ENCODE measurements around the gene HNRNPH1. TPM values are rescaled to one million over a fixed set of nuclear protein-coding genes. Genes with fewer than 3 reads are reported as not detected.

Gene HNRNPH1
- total RNA-seq, 1 experiment from 2014 or later = 564 TPM

DNA sequence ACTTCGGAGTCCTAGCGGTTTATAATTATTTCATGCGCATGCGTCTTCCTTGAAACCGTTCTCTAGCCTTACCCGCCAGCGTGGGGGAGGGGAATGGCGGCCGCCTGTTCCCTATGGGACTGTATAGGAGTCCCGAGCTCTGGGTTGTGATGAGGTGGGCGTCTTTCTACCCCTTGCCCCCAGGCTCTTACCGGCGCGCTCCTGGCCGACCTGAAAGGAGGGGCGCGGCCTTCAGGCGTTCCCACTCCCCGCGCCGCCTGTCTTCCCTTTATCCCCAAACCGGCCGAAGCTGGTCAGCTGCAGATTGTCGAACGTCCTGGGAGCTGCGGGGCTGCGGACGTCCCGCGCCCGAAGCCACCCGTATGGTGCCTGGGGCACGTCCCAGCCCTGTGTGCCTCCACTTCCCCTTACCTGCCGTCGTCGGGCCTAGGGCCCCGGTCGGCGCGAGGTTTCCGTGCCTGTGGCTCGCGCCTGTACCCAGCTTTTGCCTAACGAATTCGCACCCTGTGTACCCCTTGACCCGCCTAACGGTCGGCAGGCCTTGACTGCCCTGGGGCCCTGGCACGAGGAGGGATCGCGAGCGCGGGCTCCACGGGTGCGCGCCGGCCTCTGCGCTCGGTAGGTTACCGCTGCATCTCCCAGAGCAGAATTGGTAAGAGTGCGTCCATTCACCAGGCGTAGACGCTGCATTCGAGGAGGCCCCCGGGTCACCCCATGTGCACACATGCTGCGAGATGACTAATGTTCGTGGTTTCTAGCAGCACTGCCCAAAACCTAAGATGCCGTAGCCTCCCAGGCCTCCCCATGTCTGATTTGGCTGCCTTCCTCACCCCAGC lies 653 bp upstream of the HNRNPH1 start:
- no peak for DNase-seq (ENCODE audit: extremely low read depth, low read depth)

DNA sequence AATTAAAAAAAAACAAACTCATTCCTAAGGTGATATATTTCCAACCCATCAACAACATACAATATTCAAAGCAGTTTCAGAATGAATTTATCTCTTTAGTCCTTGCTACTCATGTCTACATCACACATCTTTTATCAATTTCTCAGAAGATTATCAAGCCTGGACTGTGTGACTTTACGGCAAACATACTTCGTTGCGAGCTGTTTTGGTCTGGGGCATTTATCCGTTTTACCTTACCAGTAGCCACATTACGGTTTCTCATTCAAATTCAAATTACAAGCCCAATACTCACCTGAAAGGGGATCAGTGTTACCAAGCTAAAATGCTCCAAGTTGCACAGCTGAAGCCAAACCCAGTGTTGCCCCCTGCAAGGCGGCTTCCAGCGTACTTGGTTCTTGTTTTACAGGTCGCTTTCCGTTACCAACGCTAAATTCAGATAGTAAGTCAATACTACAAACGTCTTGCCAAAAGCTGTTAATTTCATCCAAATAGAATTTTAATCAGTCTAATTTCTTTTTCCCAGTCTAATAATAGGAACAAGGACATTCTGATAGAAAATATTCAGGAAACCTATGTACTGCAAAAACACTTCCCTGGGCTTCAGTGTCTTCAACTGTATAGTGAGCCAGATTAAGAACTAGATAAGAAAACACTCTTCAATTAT lies 1.8 kb downstream of the HNRNPH1 start:
- DNase-seq (ENCODE audit: extremely low read depth, low read depth) = no peak

DNA sequence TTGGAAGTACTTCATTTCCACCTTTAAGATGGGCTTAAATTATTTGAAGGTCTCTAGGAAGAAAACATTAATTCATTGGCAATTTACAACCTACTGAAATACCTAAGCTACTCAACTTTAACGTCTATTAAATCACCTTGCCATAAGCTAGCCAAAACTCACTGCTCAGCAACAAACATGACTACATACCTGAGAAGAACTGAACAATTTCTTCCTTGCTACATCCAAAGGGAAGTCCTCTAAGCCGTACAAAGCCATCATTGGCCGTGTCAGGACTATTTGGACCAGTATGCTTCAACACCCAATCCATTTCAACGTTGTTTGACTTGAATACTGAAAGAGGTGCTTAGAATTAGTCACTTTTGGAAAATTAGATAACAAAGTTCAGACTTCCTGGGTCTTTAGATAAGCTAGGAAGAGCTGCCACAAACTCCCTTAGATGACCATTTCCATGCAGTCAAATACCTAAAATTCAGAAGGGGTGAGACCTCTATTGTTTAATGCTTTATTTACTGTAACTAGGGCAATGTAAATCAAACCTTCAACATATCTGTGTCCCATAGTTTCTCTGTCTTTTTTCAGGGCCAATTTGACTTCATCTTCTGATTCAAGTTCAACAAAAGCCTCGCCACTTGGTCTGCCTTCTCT lies 2.6 kb downstream of the HNRNPH1 start:
- DNase-seq (ENCODE audit: extremely low read depth, low read depth) = no peak

DNA sequence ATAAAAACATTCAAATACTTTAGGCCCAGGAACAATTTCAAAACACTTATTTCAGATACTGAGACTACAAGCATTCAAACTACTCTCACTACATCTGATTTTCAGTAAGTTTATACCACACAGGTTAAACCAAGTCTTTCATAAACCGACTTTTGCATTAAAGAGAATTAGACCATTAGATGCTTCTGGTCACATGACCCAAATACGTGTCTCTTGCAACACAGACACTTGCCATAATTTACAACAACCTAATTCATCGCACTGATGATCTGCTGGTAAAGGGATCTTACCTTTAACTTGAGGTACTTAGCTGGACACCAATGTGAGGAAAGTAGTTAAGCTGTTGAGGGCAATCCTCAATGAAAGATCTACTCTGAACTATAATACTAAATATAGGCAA lies 3.2 kb downstream of the HNRNPH1 start:
- no peak for DNase-seq (ENCODE audit: extremely low read depth, low read depth)

DNA sequence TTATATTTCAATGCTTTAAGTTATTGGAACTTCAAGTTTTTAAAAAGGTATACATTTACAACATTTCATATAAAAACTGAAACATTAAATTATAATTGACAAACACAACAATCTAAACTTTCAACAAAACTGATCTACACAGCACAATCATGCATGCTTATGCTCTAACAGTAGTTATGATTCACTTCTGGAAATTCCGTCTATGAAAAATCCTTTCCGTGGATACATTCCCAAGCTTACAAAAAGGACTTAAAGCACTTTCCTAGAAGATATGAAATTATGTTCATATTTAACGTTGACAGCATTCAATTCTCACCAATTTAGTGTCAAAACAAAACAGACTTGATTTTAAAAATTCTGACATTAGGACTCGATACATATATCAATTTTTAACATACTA lies 3.7 kb downstream of the HNRNPH1 start:
- DNase-seq (ENCODE audit: extremely low read depth, low read depth) = no peak

DNA sequence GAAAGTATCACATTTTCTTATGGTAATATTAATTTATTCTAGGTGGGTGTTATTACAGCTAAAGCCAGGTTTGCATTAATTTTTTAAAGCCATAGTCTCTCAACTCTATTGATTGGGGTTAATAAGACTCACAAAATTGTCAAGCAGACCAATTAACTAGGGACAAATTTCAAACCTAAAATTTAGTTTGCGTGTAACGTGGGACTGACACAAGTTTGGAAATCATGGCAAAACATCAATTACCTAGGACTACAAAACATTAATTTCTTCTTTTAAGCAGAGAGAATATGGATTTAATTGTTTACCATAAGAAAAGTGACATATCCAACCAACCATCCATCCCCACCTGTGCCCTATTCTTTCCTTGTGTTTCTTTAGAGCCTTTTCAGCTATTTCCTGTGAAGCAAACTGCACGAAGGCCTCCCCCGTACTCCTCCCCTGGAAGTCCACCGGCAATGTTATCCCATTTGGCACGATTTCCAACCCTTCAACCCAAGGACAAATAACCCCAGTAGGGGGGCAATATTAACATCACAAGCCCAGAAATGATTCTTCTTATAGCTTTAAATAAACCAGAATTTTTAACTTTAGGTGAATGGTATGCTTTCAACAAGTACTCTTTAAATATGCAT lies 4.4 kb downstream of the HNRNPH1 start:
- DNase-seq (ENCODE audit: extremely low read depth, low read depth) = no peak

DNA sequence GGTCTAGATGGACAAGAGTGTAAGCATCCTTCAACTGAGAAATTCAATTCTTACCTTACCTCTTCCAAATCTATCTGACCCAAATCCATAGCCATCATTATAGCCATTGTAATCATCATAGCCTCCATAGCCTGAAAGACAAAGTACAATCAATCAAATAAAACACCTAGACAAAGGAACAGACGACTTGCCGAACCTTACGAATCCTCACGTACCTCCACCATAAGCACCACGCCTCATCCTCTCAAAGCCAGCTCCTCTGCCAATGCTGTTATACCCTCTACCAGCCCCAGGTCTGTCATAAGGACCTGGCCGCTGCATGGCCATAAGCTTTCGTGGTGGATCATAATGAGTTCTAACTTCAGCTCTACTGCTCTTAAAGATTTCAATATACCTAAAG lies 5.5 kb downstream of the HNRNPH1 start:
- DNase-seq (ENCODE audit: extremely low read depth, low read depth) = no peak

DNA sequence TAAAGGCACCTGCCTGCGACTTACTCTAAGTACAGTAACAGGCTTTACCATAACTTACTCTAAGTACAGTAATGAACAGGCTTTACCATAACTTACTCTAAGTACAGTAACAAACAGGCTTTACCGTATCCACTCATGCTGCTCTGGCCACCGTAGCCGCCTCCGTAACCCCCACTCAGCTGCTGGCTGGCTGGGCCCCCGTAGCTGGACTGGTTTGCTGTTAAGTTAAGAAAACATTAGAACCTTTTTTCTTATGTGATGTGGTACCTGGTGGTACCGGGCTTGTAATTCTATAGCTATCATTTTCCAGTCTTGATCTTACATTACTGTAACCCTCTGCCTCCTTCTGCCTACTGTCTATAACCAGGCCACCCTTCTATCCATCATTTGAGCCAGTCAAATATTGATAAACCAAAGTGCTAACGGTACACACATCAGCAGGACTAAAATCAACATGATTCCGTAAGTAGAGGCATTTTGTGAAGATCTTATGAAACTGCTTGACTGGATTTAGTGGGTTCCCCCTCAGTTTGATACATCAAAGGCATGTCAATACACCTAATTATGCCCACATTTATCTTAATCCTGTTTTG lies 7.4 kb downstream of the HNRNPH1 start:
- DNase-seq (ENCODE audit: extremely low read depth, low read depth) = no peak

DNA sequence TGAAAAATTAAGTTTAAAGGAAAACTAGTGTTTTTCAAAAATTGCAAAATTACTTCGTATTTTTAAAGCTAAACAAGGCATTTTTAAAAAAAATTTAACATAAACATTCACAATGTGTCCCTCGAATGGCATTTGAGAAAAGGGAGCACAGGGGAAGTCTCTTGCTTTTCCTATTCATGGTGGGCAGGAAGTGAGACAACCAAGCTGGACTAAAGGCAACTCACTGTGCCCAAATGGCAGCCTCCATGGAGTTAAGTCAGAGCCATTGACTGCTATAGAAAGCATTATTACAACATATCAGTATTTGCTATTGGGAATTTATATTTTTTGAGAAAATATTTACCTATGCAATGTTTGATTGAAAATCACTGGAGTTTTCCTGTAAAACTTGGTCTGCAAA lies 8.3 kb downstream of the HNRNPH1 start:
- DNase-seq (ENCODE audit: extremely low read depth, low read depth) = no peak

DNA sequence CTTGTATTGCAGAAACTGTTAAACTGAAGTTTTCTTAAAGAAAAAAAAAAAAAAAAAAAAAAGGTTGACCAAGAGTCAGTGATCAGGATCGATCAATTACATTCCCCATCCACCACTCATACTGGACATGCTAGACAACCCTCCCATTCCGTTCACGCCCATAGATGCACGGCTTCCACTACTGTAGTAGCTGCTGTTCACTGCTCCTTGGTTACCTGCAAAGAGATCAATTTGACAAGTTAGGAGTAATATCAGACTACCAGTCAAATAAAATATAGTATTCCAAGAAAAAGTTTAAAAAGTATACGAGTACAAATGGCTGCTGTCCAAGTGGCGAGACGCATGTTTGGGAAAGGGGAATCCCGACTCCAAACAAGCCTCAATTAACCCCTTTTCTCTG lies 8.7 kb downstream of the HNRNPH1 start:
- no peak for DNase-seq (ENCODE audit: extremely low read depth, low read depth)

DNA sequence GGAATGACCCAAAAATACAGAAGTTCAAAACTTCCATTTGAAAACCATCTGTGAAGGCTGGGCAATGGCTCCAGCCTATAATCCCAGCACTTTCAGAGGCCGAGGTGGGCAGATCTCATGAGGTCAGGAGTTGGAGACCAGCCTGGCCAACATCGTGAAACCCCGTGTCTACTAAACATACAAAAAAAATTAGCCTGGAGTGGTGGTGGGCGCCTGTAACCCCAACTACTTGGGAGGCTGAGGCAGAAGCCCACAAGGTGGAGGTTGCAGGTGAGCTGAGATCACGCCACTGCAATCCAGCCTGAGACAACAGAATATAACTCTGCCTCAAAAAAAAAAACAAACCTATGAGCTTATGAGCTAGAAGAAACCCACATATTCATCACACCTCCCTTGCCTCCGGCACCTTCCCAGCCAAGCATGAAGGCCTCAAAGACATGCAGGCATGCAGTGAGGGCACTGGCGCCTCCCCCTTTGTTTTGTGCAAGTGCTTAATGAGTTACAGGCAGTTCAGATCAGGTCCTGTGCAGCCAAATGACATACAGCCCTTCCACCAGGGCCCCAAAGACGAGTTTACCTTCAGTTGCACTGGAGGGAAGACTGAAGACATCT lies 9.9 kb downstream of the HNRNPH1 start:
- DNase-seq (ENCODE audit: extremely low read depth, low read depth) = no peak

DNA sequence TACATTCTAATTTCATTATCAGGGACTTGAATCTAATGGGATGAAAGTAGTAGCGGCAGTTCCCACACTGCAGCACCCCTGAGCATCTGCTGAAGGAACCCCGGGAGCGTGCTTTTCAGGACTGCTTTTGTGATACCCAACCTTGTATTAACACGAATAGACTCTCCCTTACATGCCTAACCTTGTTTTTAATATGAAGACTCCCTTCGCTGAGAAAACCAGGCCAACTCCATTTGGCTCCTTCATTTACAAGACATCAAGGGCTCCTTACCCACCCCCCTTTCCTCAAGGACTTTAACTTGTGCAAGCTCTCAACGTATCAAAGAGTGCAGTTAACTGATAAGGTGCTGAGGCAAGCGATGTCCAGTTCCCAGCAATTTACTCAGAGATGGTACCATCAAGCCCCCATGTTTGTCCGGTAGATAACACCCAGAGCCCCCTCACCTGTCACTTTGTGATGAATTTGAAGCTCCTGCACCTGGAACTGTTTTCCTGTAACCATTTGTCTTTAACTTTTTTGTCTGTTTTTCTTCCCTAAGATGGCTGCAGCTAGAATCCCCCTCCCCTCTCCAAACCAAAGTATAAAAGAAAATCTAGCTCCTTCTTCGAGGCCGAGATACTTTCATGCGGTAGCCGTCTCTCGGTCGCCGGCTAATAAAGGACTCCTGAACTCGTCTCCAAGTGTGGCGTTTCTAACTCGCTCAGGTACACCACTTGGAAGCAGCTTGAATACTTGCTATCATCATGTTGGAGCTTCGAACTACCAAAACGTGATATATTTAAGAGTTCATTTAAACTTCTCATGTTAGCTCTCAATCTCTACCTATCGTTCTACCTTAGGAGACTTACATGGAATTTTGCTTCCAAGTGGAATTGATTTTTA lies 10.7 kb downstream of the HNRNPH1 start:
- DNase-seq (ENCODE audit: extremely low read depth, low read depth) = no peak

DNA sequence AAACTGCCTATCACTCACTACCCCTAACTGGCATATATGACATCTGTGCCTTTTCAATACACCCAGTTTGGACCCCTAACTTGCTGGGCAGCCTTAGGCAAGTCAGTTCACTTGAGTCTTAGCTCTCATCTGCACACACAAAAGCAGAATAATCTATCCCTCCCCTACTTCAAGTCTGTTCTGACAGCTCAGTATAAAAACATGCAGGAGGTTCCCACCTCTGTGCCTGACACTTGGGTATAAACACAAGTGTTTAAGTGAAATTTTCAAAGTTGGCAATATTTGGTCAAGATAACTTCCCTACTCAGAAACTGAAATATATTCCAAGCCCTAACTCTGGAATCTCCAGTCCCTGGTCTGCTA lies 12.6 kb downstream of the HNRNPH1 start:
- DNase-seq (ENCODE audit: extremely low read depth, low read depth) = no peak

DNA sequence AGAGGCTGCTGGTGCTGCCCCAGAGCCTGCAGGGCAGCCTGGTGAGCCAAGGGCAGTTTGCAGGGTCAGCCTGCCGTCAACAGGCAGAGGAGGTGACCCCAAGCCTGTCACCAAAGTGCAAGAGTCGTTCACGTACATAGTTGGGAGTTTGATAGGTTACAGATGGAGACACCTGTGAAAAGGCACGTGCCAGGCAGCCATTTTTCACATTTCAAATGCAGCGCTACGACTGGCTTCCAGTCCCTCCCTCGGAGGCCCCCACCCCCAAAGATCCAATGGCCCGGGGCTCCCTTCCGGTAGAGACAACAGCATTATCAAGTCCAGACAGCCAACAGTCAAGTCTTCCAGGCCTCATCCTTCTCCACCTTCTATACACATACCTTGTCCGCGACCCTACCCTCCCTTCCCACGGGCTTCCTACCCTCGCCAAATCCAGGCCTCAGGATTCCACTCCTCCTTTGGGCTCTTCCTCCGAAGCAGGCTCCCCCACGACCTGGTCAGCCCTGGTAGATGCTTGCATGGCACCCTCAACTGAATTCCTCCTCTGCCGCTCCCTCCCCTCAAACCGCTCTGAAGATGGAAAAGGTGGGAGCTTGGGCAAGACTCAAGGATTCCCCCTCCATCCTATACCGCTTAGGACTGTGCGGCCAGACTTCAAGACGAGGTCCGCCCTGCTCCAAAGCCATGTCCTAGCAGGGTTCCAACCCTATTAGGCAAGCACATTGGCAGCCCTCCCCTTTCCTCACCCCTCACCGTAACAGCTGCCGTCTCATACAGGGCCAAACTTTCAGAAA lies 13.2 kb downstream of the HNRNPH1 start:
- no peak for DNase-seq (ENCODE audit: extremely low read depth, low read depth)

DNA sequence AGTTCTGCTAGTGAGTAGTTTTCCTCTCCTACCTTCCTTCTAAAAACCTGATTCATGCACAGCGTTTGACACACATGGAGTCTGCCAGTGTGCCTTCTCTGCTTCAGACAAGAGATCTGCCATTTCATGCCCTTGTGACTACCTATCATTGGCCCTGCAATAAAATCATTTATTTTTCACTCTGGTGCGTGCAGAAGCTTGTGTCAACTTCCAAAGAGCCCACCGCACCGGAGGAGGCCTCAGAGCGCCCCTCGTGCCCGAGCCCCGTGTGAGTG lies 13.7 kb downstream of the HNRNPH1 start:
- no peak for DNase-seq (ENCODE audit: extremely low read depth, low read depth)

DNA sequence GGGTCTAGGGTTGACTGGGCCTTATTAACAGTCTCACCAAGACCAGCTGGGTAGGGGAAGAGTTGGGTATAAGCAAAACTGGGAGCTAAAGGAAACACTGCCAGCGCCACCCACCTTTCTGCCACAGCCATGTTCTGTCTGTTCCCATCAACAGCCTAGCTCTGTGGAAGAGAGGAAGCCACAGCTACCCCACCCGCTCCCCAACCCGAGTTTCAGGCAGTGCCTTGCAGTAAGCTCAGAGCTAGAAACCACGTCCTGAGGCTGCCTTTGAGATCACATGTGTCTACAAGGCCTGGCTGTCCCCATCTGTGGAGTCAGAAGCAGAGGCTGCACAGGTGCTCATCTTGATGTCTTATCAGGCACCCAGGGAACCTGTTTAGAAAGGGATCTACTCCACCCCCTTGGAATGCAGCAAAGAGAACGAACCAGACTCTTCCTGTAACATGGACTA lies 15.3 kb downstream of the HNRNPH1 start:
- no peak for DNase-seq (ENCODE audit: extremely low read depth, low read depth)

DNA sequence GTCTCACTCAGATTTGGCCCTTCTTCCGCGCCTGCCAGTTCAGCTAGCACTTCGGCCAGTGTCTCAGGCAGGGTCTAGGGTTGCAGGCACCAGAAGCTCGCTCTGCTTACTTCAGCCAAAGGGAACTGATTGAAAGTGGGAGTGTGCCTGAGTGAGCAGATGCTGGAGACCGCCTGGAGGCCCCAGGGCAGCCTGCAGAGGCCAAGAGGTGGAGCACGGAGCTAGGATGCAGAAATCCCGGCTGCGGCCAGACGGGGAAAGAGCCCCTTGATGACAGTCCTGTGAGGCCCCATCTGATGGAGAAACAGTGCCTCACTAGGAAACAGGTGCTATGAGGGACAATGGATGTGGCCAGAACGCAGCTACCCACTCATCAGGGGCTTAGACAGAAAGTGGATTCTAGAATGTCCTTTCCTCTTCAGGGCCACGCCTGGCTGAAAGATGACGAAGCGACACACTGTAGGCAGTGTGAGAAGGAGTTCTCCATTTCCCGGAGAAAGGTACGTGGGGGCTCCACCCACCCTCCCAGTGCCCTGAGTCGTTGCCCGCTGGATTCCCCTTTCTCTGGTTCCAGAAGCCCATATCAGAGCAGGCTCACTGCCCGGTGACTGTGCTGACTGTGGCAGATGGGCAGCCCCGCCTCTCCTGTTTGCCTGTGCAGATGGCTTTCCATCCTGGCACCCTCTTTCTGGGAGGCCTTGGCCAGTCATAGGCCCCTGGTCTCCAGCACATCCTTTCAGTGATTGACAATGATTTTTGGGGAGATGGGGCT lies 16.1 kb downstream of the HNRNPH1 start:
- DNase-seq (ENCODE audit: extremely low read depth, low read depth) = no peak

DNA sequence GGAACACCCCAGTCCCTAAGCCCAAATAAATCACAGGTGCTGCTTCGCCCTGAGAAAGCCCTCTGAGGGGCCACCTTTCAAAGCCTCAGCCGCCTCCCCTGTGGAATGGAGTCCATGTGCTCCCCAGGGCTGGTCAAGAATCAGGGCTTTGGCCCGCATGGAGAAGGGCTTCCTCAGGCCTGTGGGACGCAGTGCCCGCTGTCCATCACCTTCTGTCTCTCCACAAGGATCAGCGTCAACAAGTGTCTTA lies 16.6 kb downstream of the HNRNPH1 start:
- no peak for DNase-seq (ENCODE audit: extremely low read depth, low read depth)

Data from NCI-H460 (cell line).